Panc1 (cell line): ENCODE measurements around the gene PIGW. TPM values are rescaled to one million over a fixed set of nuclear protein-coding genes. Genes with fewer than 3 reads are reported as not detected.

Source experiments
- ATAC-seq: fragments of 200-7000 bp; cut with Tn5 transposase; 2 replicates; pipeline ENCODE4 v1.9.1; 2020; ENCODE audit warnings: mild to moderate bottlenecking, moderate library complexity
- BruUV-seq: library from RNA; stranded (reverse); fragments of 400-500 nt; replicated peaks from 2 replicates; lab custom pipeline; 2021; lab: Mats Ljungman, UMichigan
- CTCF ChIA-PET: fragments of 300-600 bp; sonication (Branson Sonifier 250); formaldehyde crosslinking; loops from one replicate; lab custom pipeline; 2022; ENCODE audit warnings: antibody characterized with exemption; lab: Charles Lee
- POLR2A ChIA-PET: fragments of 300-600 bp; sonication (Branson Sonifier 250); formaldehyde crosslinking; loops from one replicate; lab custom pipeline; 2022; ENCODE audit warnings: antibody characterized with exemption; lab: Charles Lee
- DNase-seq: peaks from one replicate; pipeline ENCODE4 v3.0.0-alpha.2; 2010; ENCODE audit warnings: low read depth, low spot score
- H3K27ac ChIP-seq: 2 replicates; pipeline ENCODE4 v1.5.1; 2011; ENCODE audit warnings: mild to moderate bottlenecking, low read length, inconsistent platforms
- H3K27me3 ChIP-seq: fragments of 200-500 bp; sonication (Bioruptor generic); 2 replicates; pipeline ENCODE4 v1.6.0; 2014; ENCODE audit warnings: low read length, inconsistent platforms; ENCODE audit not compliant: control insufficient read depth, insufficient read depth
- H3K36me3 ChIP-seq: fragments of 200-500 bp; sonication (Bioruptor generic); 2 replicates; pipeline ENCODE4 v1.5.1; 2014; ENCODE audit warnings: inconsistent platforms, mild to moderate bottlenecking, low read length, moderate library complexity; ENCODE audit not compliant: control insufficient read depth, insufficient read depth
- H3K4me1 ChIP-seq: 2 replicates; pipeline ENCODE4 v1.5.1; 2011; ENCODE audit warnings: inconsistent platforms, mild to moderate bottlenecking, low read length, moderate library complexity; ENCODE audit not compliant: control insufficient read depth, insufficient read depth
- H3K4me3 ChIP-seq, 2 experiments: 2 replicates each; pipeline ENCODE4 v1.5.1; 2011 to 2012; ENCODE audit warnings: low read depth in 2 of 2, low read length in 2 of 2, mild to moderate bottlenecking in 2 of 2, inconsistent platforms in 1 of 2, moderate library complexity in 1 of 2
- H3K9me3 ChIP-seq: fragments of 200-500 bp; sonication (Bioruptor generic); 2 replicates; pipeline ENCODE4 v1.5.1; 2014; ENCODE audit warnings: low read depth, mild to moderate bottlenecking, inconsistent platforms, low read length, moderate library complexity; ENCODE audit not compliant: control insufficient read depth, insufficient read depth
- CTCF ChIP-seq: fragments of 450-650 bp; IDR thresholded peaks from 2 replicates; pipeline ENCODE4 v1.5.1; 2017; ENCODE audit warnings: mild to moderate bottlenecking
- POLR2AphosphoS5 ChIP-seq: IDR thresholded peaks from 2 replicates; pipeline ENCODE4 v1.6.1; 2012; ENCODE audit warnings: mild to moderate bottlenecking, low read depth, low read length, moderate library complexity
- REST ChIP-seq, 2 experiments: IDR thresholded peaks; 2 replicates each; pipeline ENCODE4 v1.6.1; 2011 to 2012; ENCODE audit warnings: low read depth in 2 of 2, control low read depth in 1 of 2, low read length in 1 of 2, mild to moderate bottlenecking in 1 of 2, moderate library complexity in 1 of 2; ENCODE audit not compliant: insufficient read depth in 1 of 2
- SIN3A ChIP-seq: IDR thresholded peaks from 2 replicates; pipeline ENCODE4 v1.6.1; 2012; ENCODE audit warnings: low read depth, mild to moderate bottlenecking, low read length, moderate library complexity, borderline replicate concordance; ENCODE audit not compliant: insufficient read depth
- TCF7L2 ChIP-seq: IDR thresholded peaks from 2 replicates; pipeline ENCODE4 v1.6.1; 2011; ENCODE audit warnings: mild to moderate bottlenecking, low read depth, low read length, inconsistent platforms
- in situ Hi-C: cut with HindIII; loops from 2 replicates; pipeline ENCODE4 v1.10.0; 2016; ENCODE audit warnings: low sequenced_read_pairs, low pct_unique_long_range_greater_than_20kb
- intact Hi-C: fragments of 100-400 bp; cut with micrococcal nuclease; formaldehyde crosslinking; loops from one replicate; pipeline ENCODE4 v1.10.0; 2022; ENCODE audit not compliant: unreplicated experiment
- total RNA-seq: library from RNA; stranded (reverse); gene quantifications from one replicate; pipeline ENCODE4 v1.2.1, GENCODE V29; 2021; ENCODE audit not compliant: unreplicated experiment

The PIGW gene
- total RNA-seq, 1 experiment from 2014 or later, result 16.2 TPM

- no peak for DNase-seq
- POLR2A ChIA-PET, result no interaction called here
- H3K4me1 ChIP-seq, result no peaks in the 10 kb centered on the region
- no TSS peak for BruUV-seq
- H3K27ac ChIP-seq, result no peak overlapping the region
- TF ChIP-seq TCF7L2 (no peak), CTCF (no peak), POLR2AphosphoS5 (no peak), SIN3A (no peak), REST (IDR thresholded peaks at IDR 0.05; ENCODE audit: insufficient read depth in 1 of 2, low read depth in 2 of 2, low read length in 1 of 2) (no peak)
- H3K36me3 ChIP-seq, result no peaks in the 10 kb centered on the region
- CTCF ChIA-PET, result no interaction called here
- no peaks in the 10 kb centered on the region for H3K9me3 ChIP-seq
- ATAC-seq, result no peak
- intact Hi-C loops, result no loop called here
- no peaks in the 10 kb centered on the region for H3K27me3 ChIP-seq
- no peak overlapping the region for H3K4me3 ChIP-seq
- in situ Hi-C loops, result no loop called here
These were observed 24.2 kb upstream of the PIGW start for GRCh38 chr17:36510636-36511035.

- H3K27me3 ChIP-seq, result no peaks in the 10 kb centered on the region
- DNase-seq (no peak), ATAC-seq (no peak)
- in situ Hi-C loops (no loop called here), intact Hi-C loops (no loop called here)
- no TSS peak for BruUV-seq
- ChIA-PET CTCF (no interaction called here), POLR2A (no interaction called here)
- H3K27ac ChIP-seq, result no peak overlapping the region
- no peaks in the 10 kb centered on the region for H3K36me3 ChIP-seq
- no peaks in the 10 kb centered on the region for H3K4me1 ChIP-seq
- TF ChIP-seq SIN3A (no peak), CTCF (no peak), TCF7L2 (no peak), REST (IDR thresholded peaks at IDR 0.05; ENCODE audit: insufficient read depth in 1 of 2, low read depth in 2 of 2, low read length in 1 of 2) (no peak), POLR2AphosphoS5 (no peak; the same call in 1 of the 2 replicates)
- H3K4me3 ChIP-seq, result no peak overlapping the region
- H3K9me3 ChIP-seq, result no peaks in the 10 kb centered on the region
These were observed 23.6 kb upstream of the PIGW start for GRCh38 chr17:36511216-36511615.
